Measurements from ENCODE around the gene TIMP4. TPM values are rescaled to one million over a fixed set of nuclear protein-coding genes. Genes with fewer than 3 reads are reported as not detected.
A peak's percentile ranks its signal among the peaks of the same experiment; 100 is the strongest.

TIMP4 gene
- total RNA-seq, 4 donors from 2014 or later: 1.1 to 7.9 (median 5.1) TPM

DNA sequence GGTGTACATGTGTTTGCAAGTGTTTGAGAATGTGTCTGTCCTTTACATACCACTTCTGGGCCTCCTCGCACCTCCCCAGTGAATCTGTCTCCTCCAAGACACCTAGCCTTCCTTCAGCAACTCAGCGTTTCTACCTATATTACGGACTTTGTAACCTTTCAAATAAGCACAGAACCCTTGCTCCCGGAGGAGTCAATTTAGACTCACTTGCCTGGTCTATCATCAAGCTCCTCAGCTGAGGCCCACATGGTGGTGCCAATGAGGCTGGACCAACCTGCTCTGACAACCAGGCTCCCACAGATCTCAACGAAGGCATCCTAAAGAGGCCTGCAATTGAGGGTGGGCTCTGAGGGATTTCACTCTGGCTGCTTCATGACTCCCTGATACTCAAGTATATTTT, 32.8 kb upstream of the TIMP4 start:
- WGBS, 2 donors (ENCODE audit: low coverage in 1 of 2): 89 to 91% methylated on average over 4 to 5 of the region's 5 CpGs
- intact Hi-C loops (cut with DNase I; ENCODE audit: low total_unique reads) (no loop called here), in situ Hi-C loops (cut with MboI; ENCODE audit: low pct_ligation_motif_present in 1 of 4, low pct_unique_long_range_greater_than_20kb in 1 of 4, low sequenced_read_pairs in 3 of 4) (no loop called here)
- DNase-seq: no peak
- H3K4me3 ChIP-seq: no peak overlapping the region
- H3K9me3 ChIP-seq: no peaks in the 10 kb centered on the region
- peaks cover 16 to 52% (median 39%) of the 10 kb centered on the region in 4 donors for H3K4me1 ChIP-seq
- no peaks in the 10 kb centered on the region for H3K36me3 ChIP-seq
- TF ChIP-seq POLR2AphosphoS5 (IDR thresholded peaks at IDR 0.05): no peak
- TF ChIP-seq, protein P1, sequence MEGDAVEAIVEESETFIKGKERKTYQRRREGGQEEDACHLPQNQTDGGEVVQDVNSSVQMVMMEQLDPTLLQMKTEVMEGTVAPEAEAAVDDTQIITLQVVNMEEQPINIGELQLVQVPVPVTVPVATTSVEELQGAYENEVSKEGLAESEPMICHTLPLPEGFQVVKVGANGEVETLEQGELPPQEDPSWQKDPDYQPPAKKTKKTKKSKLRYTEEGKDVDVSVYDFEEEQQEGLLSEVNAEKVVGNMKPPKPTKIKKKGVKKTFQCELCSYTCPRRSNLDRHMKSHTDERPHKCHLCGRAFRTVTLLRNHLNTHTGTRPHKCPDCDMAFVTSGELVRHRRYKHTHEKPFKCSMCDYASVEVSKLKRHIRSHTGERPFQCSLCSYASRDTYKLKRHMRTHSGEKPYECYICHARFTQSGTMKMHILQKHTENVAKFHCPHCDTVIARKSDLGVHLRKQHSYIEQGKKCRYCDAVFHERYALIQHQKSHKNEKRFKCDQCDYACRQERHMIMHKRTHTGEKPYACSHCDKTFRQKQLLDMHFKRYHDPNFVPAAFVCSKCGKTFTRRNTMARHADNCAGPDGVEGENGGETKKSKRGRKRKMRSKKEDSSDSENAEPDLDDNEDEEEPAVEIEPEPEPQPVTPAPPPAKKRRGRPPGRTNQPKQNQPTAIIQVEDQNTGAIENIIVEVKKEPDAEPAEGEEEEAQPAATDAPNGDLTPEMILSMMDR (IDR thresholded peaks at IDR 0.05): no peak
- TF ChIP-seq EP300 (IDR thresholded peaks at IDR 0.05; ENCODE audit: low read depth): no peak
- no peak for TF ChIP-seq POLR2A (IDR thresholded peaks at IDR 0.05)
- H3K27me3 ChIP-seq: no peaks in the 10 kb centered on the region
- no peak overlapping the region for H3K27ac ChIP-seq

DNA sequence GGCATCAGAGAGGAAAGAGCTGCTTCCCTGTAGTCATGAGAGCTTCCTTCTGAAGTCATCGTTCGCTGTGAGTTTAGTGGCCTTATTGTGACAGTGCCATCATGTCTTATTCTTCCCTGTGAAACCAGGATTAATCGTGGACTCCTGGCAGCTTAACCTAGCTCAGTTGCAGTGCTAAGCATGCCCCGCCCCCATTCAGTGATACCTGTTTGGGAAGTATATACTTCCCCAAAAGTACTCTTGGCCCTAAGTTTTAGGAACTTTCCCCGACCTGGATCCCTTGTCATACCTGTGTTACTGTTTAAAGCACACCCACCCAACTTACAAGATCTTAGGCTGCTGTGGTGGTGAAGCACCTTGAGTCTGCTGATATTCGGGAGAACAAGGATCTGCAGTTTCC, 32.1 kb upstream of the TIMP4 start:
- TF ChIP-seq, protein P1 (IDR thresholded peaks at IDR 0.05): no peak
- TF ChIP-seq POLR2AphosphoS5 (IDR thresholded peaks at IDR 0.05) (no peak), EP300 (IDR thresholded peaks at IDR 0.05; ENCODE audit: low read depth) (no peak), POLR2A (IDR thresholded peaks at IDR 0.05) (no peak)
- Histone ChIP-seq H3K27ac (no peak overlapping the region), H3K4me1 (peaks cover 16 to 49% (median 39%) of the 10 kb centered on the region in 4 donors), H3K4me3 (no peak overlapping the region), H3K9me3 (no peaks in the 10 kb centered on the region), H3K36me3 (no peaks in the 10 kb centered on the region), H3K27me3 (no peaks in the 10 kb centered on the region)
- intact Hi-C loops (cut with DNase I; ENCODE audit: low total_unique reads): no loop called here
- DNase-seq: no peak
- 83 to 91% methylated on average over 2 to 6 of the region's 6 CpGs for WGBS, 2 donors (ENCODE audit: low coverage in 1 of 2)
- in situ Hi-C loops (cut with MboI; ENCODE audit: low pct_ligation_motif_present in 1 of 4, low pct_unique_long_range_greater_than_20kb in 1 of 4, low sequenced_read_pairs in 3 of 4): no loop called here

DNA sequence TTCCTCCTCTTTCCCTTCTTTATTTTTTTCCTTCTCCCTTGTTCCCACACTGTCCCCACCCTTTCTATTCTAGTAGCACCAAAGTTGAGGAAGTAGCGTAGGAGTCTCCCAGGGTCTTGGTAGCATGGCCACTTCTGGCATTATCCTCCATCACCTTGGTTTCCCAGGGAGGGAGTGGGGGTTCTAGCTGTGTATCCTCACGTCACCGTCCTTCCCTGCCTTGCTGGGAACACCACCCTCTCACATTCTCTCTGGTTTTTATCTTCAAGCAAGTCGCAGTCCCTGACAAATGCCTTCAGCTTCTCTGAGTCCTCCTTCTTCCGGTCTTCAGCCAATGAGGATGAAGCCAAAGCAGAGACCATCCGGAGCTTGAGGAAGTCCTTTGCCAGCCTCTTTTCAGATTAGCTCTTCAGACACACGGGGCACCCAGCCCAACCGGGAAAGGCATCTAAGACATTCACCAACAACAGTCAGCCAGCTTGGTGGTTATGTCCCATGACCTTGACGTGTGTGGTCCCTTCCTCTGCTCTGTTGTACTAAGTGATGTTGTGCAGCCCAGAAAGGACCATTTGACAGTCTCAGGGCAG, 31.6 kb upstream of the TIMP4 start:
- H3K27me3 ChIP-seq: no peaks in the 10 kb centered on the region
- intact Hi-C loops (cut with DNase I; ENCODE audit: low total_unique reads) (no loop called here), in situ Hi-C loops (cut with MboI; ENCODE audit: low pct_ligation_motif_present in 1 of 4, low pct_unique_long_range_greater_than_20kb in 1 of 4, low sequenced_read_pairs in 3 of 4) (no loop called here)
- DNase-seq: no peak
- H3K36me3 ChIP-seq: no peaks in the 10 kb centered on the region
- TF ChIP-seq POLR2AphosphoS5 (IDR thresholded peaks at IDR 0.05): no peak
- TF ChIP-seq EP300 (IDR thresholded peaks at IDR 0.05; ENCODE audit: low read depth): no peak
- TF ChIP-seq, protein P1 (IDR thresholded peaks at IDR 0.05): no peak
- WGBS, 2 donors (ENCODE audit: low coverage in 1 of 2): 83 to 97% methylated on average over 1 to 9 of the region's 9 CpGs
- H3K4me3 ChIP-seq: no peak overlapping the region
- H3K9me3 ChIP-seq: no peaks in the 10 kb centered on the region
- no peak overlapping the region for H3K27ac ChIP-seq
- peaks cover 16 to 49% (median 38%) of the 10 kb centered on the region in 4 donors for H3K4me1 ChIP-seq

DNA sequence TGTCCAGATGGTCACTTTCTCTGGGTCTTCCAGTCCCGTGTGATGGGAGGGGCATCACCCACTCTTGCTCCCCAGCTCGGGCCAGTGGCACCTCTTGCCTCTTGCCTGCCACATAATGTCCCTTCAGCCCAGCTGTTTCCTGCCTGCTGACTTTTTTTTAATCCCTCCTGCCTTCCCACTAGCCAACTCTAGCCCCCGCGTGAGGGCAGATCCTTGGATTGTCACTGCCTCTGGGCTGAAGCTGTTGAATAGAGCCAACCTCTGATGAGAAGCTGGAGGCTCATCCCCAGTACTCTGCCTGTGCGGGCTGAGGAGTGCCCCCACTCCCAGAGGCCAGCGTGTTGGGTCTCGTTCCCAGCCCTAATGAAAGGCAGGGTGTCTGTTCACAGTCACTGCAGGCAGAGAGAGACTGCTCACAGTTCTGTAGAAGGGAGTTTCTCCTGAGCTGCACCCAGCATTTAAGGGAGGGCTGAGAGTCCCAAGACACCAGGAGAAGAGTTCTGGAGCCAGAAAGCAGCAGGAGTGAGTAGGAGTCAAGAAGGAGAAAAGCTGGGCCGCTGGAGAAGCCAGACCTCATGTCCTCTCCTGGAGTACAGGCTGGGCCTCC, 30.1 kb upstream of the TIMP4 start:
- WGBS, 2 donors (ENCODE audit: low coverage in 1 of 2): 80 to 100% methylated on average over 1 to 8 of the region's 8 CpGs
- in situ Hi-C loops (cut with MboI; ENCODE audit: low pct_ligation_motif_present in 1 of 4, low pct_unique_long_range_greater_than_20kb in 1 of 4, low sequenced_read_pairs in 3 of 4) (no loop called here), intact Hi-C loops (cut with DNase I; ENCODE audit: low total_unique reads) (no loop called here)
- H3K27me3 ChIP-seq: no peaks in the 10 kb centered on the region
- no peak for DNase-seq
- H3K4me3 ChIP-seq: no peak overlapping the region
- peaks cover 8 to 33% (median 25%) of the 10 kb centered on the region in 4 donors for H3K4me1 ChIP-seq
- H3K9me3 ChIP-seq: no peaks in the 10 kb centered on the region
- H3K27ac ChIP-seq: peak overlapping the region in 2 of 4 donors; percentile 38 to 58
- TF ChIP-seq POLR2A (IDR thresholded peaks at IDR 0.05) (no peak), EP300 (IDR thresholded peaks at IDR 0.05; ENCODE audit: low read depth) (no peak), POLR2AphosphoS5 (IDR thresholded peaks at IDR 0.05) (no peak)
- TF ChIP-seq, protein P1 (IDR thresholded peaks at IDR 0.05): no peak
- H3K36me3 ChIP-seq: no peaks in the 10 kb centered on the region

Data from transverse colon (tissue), 4 donors.